H1 (cell line): ENCODE results near the gene CFAP97D2. TPM values are rescaled to one million over a fixed set of nuclear protein-coding genes. Genes with fewer than 3 reads are reported as not detected.

Experiments used
- CEBPB ChIP-seq: IDR thresholded peaks from 2 replicates; pipeline ENCODE4 v1.6.1; 2012; ENCODE audit warnings: low read depth, low read length
- HDAC2 ChIP-seq, 2 experiments: fragments of 300-600 bp in 1 of 2; sonication (generic) in 1 of 2; IDR thresholded peaks; 2 replicates each; pipeline ENCODE4 v1.6.1; 2011 to 2012; ENCODE audit warnings: low read depth in 2 of 2, low read length in 2 of 2, mild to moderate bottlenecking in 2 of 2, moderate library complexity in 2 of 2, borderline replicate concordance in 1 of 2, inconsistent platforms in 1 of 2
- RFX5 ChIP-seq: IDR thresholded peaks from 2 replicates; pipeline ENCODE4 v1.6.1; 2011; ENCODE audit warnings: low read depth, low read length, improper control_type of control experiment, borderline replicate concordance
- SAP30 ChIP-seq: fragments of 300-600 bp; sonication (generic); IDR thresholded peaks from 2 replicates; pipeline ENCODE4 v1.7.1; 2012; ENCODE audit warnings: low read length, moderate library complexity, mild to moderate bottlenecking, inconsistent platforms; ENCODE audit not compliant: insufficient read depth, insufficient replicate concordance
- SP4 ChIP-seq: IDR thresholded peaks from 2 replicates; pipeline ENCODE4 v1.6.1; 2012; ENCODE audit warnings: low read length, inconsistent platforms
- polyA plus RNA-seq, 7 experiments: library from polyadenylated mRNA; depleted of rRNA in 3 of 7; stranded (reverse) in 5 of 7; unstranded in 2 of 7; fragments of >200 nt in 5 of 7; fragments of 200-250 nt in 2 of 7; gene quantifications; 1 replicate in 5 of 7; 2 replicates in 1 of 7; 4 replicates in 1 of 7; pipeline versions ENCODE4 v1.2.1 to v1.2.3, GENCODE V29; 2011 to 2013; ENCODE audit warnings: missing spikeins in 2 of 7, mixed read lengths in 2 of 7
- total RNA-seq: library from RNA; stranded (reverse); fragmentation: NEBNext Ultra II Directional; extraction: Animal tissue kit (Norgen Biotek cat#: 25700); gene quantifications from 2 replicates; pipeline ENCODE4 v1.2.1, GENCODE V29; 2021
- TF ChIP-seq, protein P1 (sequence below), 3 experiments: IDR thresholded peaks; 1 replicate in 2 of 3; 2 replicates in 1 of 3; pipeline versions ENCODE4 v1.5.1 to v1.6.1; 2011; ENCODE audit warnings: low read length in 3 of 3, mild to moderate bottlenecking in 3 of 3, inconsistent platforms in 2 of 3, low read depth in 1 of 3, moderate library complexity in 1 of 3; ENCODE audit not compliant: insufficient read depth in 1 of 3; ENCODE audit errors: control extremely low read depth in 1 of 3

The CFAP97D2 gene
- total and polyA plus RNA-seq, 2 of the 8 experiments (the other 6 are each of a cell fraction or from before 2014, with no cell fraction given): not detected

DNA sequence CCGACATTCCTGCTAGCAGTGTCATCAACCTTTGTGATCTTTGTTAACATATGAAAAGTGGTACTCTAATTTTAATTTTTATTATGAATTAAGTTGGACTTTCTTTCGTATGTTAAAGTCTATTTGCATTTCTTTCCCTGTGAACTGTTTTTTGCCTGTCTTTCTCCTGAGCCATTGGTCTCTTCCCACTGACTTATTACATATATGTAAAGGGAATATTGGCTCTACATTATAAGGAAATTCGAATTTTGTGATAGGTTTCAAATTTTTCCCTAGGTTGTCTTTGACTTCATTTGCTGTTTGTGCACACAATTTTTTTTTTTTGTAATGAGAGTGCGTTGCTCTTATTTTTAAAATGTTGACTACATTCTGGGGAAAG is 55.2 kb downstream of the CFAP97D2 start (continued):
- no peak for TF ChIP-seq HDAC2 (IDR thresholded peaks at IDR 0.05; ENCODE audit: borderline replicate concordance in 1 of 2, low read depth in 2 of 2, low read length in 2 of 2)
- TF ChIP-seq, protein P1, sequence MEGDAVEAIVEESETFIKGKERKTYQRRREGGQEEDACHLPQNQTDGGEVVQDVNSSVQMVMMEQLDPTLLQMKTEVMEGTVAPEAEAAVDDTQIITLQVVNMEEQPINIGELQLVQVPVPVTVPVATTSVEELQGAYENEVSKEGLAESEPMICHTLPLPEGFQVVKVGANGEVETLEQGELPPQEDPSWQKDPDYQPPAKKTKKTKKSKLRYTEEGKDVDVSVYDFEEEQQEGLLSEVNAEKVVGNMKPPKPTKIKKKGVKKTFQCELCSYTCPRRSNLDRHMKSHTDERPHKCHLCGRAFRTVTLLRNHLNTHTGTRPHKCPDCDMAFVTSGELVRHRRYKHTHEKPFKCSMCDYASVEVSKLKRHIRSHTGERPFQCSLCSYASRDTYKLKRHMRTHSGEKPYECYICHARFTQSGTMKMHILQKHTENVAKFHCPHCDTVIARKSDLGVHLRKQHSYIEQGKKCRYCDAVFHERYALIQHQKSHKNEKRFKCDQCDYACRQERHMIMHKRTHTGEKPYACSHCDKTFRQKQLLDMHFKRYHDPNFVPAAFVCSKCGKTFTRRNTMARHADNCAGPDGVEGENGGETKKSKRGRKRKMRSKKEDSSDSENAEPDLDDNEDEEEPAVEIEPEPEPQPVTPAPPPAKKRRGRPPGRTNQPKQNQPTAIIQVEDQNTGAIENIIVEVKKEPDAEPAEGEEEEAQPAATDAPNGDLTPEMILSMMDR (IDR thresholded peaks at IDR 0.05; ENCODE audit: control extremely low read depth in 1 of 3, insufficient read depth in 1 of 3, low read depth in 1 of 3, low read length in 3 of 3): no peak
- no peak for TF ChIP-seq SAP30
- no peak for TF ChIP-seq CEBPB
- no peak for TF ChIP-seq SP4
- no peak for TF ChIP-seq RFX5
